GM12864 (cell line): ENCODE data around the gene COL18A1.

ENCODE experiments used
- DNase-seq: peaks from one replicate; pipeline ENCODE4 v3.0.0-alpha.2; 2011; ENCODE audit warnings: low read depth
- H3K4me3 ChIP-seq: 2 replicates; pipeline ENCODE4 v1.5.1; 2011; ENCODE audit warnings: mild to moderate bottlenecking, low read depth, low read length, control low read depth
- CTCF ChIP-seq: IDR thresholded peaks from 2 replicates; pipeline ENCODE4 v1.5.1; 2011; ENCODE audit warnings: low read depth, mild to moderate bottlenecking, moderate library complexity, low read length, control low read depth, inconsistent platforms; ENCODE audit errors: missing control alignments

Gene COL18A1

GRCh38 chr21:45515241-45516061 is 110.5 kb downstream of the COL18A1 start:
- no peak overlapping the region for H3K4me3 ChIP-seq
- TF ChIP-seq CTCF = no peak
- no peak for DNase-seq

GRCh38 chr21:45516071-45516670 is 111.2 kb downstream of the COL18A1 start:
- no peak overlapping the region for H3K4me3 ChIP-seq
- DNase-seq = no peak
- TF ChIP-seq CTCF = no peak

- no peak for TF ChIP-seq CTCF
- H3K4me3 ChIP-seq = no peak overlapping the region
- no peak for DNase-seq
These were observed 111.7 kb downstream of the COL18A1 start for GRCh38 chr21:45516671-45517151.

GRCh38 chr21:45517249-45518065 is 112.5 kb downstream of the COL18A1 start:
- TF ChIP-seq CTCF = no peak
- no peak overlapping the region for H3K4me3 ChIP-seq
- DNase-seq = peak; percentile 61

GRCh38 chr21:45518742-45519141 is 113.8 kb downstream of the COL18A1 start:
- no peak for DNase-seq
- no peak for TF ChIP-seq CTCF
- H3K4me3 ChIP-seq = no peak overlapping the region

- H3K4me3 ChIP-seq = no peak overlapping the region
- TF ChIP-seq CTCF = no peak
- DNase-seq = no peak
These were observed 114.2 kb downstream of the COL18A1 start for GRCh38 chr21:45519182-45519581.
